GM19463 (cell line): ENCODE measurements around the gene SEMA4B.
"Not testable (repeated sequence)": the region's sequence is repeated elsewhere in the genome, so short reads cannot be mapped to it uniquely, and the experiment has no call there.

ENCODE experiments used
- ATAC-seq: cut with Tn5 transposase; IDR thresholded peaks from one replicate; pipeline ENCODE4 v1.9.1; 2021; ENCODE audit warnings: mild to moderate bottlenecking, moderate library complexity; ENCODE audit not compliant: unreplicated experiment

SEMA4B gene

DNA sequence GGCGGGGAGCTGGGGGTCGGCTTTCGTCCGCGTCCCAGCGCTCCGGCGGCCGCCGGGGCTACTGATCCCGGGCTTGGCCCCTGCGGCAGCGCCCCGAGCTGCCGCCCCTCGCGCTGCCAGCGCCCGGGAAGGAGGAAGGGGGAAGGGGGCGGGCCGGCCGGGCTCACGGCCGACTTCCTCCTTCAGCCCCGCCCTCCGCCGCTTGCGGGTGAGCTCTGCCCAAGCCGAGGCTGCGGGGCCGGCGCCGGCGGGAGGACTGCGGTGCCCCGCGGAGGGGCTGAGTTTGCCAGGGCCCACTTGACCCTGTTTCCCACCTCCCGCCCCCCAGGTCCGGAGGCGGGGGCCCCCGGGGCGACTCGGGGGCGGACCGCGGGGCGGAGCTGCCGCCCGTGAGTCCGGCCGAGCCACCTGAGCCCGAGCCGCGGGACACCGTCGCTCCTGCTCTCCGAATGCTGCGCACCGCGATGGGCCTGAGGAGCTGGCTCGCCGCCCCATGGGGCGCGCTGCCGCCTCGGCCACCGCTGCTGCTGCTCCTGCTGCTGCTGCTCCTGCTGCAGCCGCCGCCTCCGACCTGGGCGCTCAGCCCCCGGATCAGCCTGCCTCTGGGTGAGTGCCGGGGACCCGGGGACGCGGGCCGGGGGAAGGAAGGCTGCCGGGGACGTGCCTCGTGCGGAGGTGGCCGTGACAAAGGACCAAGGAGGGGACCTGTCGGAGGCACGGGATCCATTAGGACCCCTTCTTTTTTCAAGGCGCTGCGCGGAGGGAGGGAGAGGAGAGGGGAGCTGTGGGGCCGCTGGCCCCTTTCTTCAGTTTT is at the start of gene SEMA4B:
TSS of gene SEMA4B (plus strand) at position 201 of the 814 bp plus-strand sequence. CDS start at position 450, 249 bp downstream.
- ATAC-seq = peak; percentile 79

DNA sequence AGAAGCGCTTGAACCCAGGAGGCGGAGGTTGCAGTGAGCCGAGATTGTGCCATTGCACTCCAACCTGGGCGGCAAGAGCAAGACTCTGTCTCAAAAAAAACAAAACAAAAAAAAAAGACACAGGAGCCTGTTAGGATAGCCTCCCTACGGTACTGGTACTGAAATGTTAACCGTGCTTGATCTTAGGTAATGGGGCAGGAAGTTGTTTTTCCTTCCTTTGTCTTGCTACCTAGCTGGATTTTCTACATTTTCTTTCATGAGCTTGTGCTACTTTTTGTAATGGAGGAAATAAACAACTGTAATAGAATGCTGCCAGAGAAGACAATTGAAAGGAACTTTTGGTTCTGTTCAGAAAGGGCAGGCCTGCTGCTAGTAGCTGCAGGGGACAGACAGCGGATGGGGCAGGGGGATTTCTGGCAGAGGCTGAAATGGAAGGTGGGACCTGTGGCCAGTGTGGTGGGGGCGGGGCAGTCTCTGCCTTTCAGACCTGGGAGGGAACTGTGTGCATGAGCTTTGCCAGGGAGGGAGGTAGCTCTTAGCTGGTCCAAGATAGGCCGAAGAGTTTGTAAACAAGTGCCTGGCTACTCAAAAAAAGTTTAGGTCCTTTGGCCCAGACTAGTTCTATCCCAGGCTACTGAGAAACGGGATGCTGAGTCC is 49.0 kb upstream of the SEMA4B start:
- no peak for ATAC-seq

- ATAC-seq = no peak
Measured at GRCh38 chr15:90153658-90154057, 47.5 kb upstream of the SEMA4B start.

GRCh38 chr15:90154246-90154645 is 46.9 kb upstream of the SEMA4B start:
- no peak for ATAC-seq

GRCh38 chr15:90154861-90155626 is 46.1 kb upstream of the SEMA4B start:
- no peak for ATAC-seq

GRCh38 chr15:90159213-90159612 is 41.9 kb upstream of the SEMA4B start:
- no peak for ATAC-seq

- no peak for ATAC-seq
Measured at GRCh38 chr15:90160781-90161727, 40.1 kb upstream of the SEMA4B start.

- peak; percentile 84 for ATAC-seq
Measured at GRCh38 chr15:90161950-90162361, 39.2 kb upstream of the SEMA4B start.

GRCh38 chr15:90162956-90163355 is 38.2 kb upstream of the SEMA4B start:
- no peak for ATAC-seq

GRCh38 chr15:90164239-90164638 is 36.9 kb upstream of the SEMA4B start:
- ATAC-seq = not testable (repeated sequence)

DNA sequence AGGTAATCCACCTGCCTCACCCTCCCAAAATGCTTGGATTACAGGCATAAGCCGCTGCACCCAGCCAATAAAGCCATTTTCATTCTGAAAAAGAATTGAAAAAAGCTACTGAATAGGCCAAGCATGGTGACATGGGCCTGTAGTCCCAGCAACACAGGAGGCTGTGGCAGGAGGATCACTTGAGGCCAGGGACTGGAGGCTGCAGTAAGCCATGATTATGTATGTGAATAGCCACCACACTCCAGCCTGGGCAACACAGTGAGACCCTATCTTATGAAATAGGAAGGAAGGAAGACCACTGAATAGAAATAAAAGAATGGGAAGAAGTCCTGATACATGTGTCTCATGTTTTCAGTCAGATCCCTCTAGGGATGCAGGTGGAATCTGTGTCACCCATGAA is 36.0 kb upstream of the SEMA4B start:
- no peak for ATAC-seq

GRCh38 chr15:90165659-90166489 is 35.3 kb upstream of the SEMA4B start:
- ATAC-seq = no peak

- ATAC-seq = no peak
Measured at GRCh38 chr15:90167121-90167520, 34.0 kb upstream of the SEMA4B start.

- no peak for ATAC-seq
Measured at GRCh38 chr15:90171623-90172022, 29.5 kb upstream of the SEMA4B start.

DNA sequence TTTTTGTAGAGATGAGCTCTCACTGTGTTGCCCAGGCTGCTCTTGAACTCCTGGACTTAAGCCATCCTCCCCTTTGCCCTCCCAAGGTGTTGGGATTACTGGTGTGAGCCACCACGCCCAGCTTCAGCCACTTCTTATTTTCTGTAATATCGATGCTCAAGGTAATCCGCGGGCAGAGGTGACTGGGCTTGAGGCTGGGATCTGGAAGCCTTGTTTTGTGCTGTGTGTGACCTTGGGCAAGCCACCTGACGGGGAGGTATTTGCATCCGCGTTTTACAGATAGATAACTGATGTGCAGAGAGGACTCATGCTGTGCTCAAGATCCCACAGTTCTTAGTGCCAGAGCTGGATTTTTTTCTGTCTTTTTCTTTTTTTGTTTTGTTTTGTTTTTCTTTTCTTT is 27.8 kb upstream of the SEMA4B start:
- no peak for ATAC-seq

GRCh38 chr15:90174140-90174875 is 26.8 kb upstream of the SEMA4B start:
- ATAC-seq = no peak

- no peak for ATAC-seq
Measured at GRCh38 chr15:90177012-90177411, 24.1 kb upstream of the SEMA4B start.

- ATAC-seq = no peak
Measured at GRCh38 chr15:90178468-90179435, 22.4 kb upstream of the SEMA4B start.
